IMR-90 (cell line): ENCODE results near the gene PEX10. TPM values are rescaled to one million over a fixed set of nuclear protein-coding genes. Genes with fewer than 3 reads are reported as not detected.

Source experiments
- ATAC-seq: fragments of 200-7000 bp; cut with Tn5 transposase; 2 replicates; pipeline ENCODE4 v1.9.1; 2020; ENCODE audit warnings: low read depth, mild to moderate bottlenecking, moderate library complexity
- BruUV-seq: library from RNA; stranded (reverse); fragments of 400-500 nt; replicated peaks from 2 replicates; lab custom pipeline; 2021; lab: Mats Ljungman, UMichigan
- CTCF ChIA-PET: fragments of 300-600 bp; formaldehyde crosslinking; extraction: SDS; loops from one replicate; lab custom pipeline; 2021; ENCODE audit warnings: antibody characterized with exemption; lab: Yijun Ruan, JAX
- POLR2A ChIA-PET: fragments of 300-600 bp; sonication (Branson Sonifier 250); formaldehyde crosslinking; loops from one replicate; lab custom pipeline; 2022; ENCODE audit warnings: antibody characterized with exemption; ENCODE audit not compliant: unreplicated experiment; lab: Charles Lee
- DNase-seq: peaks from one replicate; pipeline ENCODE4 v3.0.0; 2013
- H2AFZ ChIP-seq: replicated peaks from 2 replicates; pipeline ENCODE3; 2013; ENCODE audit warnings: low read length, mild to moderate bottlenecking; ENCODE audit not compliant: poor library complexity
- H2AK5ac ChIP-seq: 2 replicates; pipeline ENCODE4 v1.6.1; 2013; ENCODE audit warnings: low read depth, low read length, inconsistent platforms
- H2AK9ac ChIP-seq: replicated peaks from 2 replicates; pipeline ENCODE3; 2013; ENCODE audit warnings: mild to moderate bottlenecking, low read depth, low read length, moderate library complexity; ENCODE audit not compliant: poor library complexity
- H2BK120ac ChIP-seq: 2 replicates; pipeline ENCODE4 v1.6.1; 2013; ENCODE audit warnings: low read depth, low read length, inconsistent platforms
- H2BK15ac ChIP-seq: 3 replicates; pipeline ENCODE4 v1.6.1; 2013; ENCODE audit warnings: low read depth, low read length, inconsistent platforms
- H2BK20ac ChIP-seq: 2 replicates; pipeline ENCODE4 v1.6.1; 2013; ENCODE audit warnings: low read depth, mild to moderate bottlenecking, inconsistent platforms, low read length, moderate library complexity
- H2BK5ac ChIP-seq: 2 replicates; pipeline ENCODE4 v1.6.1; 2013; ENCODE audit warnings: mild to moderate bottlenecking, low read depth, low read length, inconsistent platforms; ENCODE audit not compliant: poor library complexity, severe bottlenecking
- H3K14ac ChIP-seq: replicated peaks from 2 replicates; pipeline ENCODE4 v1.6.1; 2013; ENCODE audit warnings: low read depth, low read length, inconsistent platforms
- H3K18ac ChIP-seq: 2 replicates; pipeline ENCODE4 v1.6.1; 2013; ENCODE audit warnings: low read depth, low read length, control low read depth
- H3K23ac ChIP-seq: 2 replicates; pipeline ENCODE4 v1.6.1; 2013; ENCODE audit warnings: low read depth, low read length, inconsistent platforms
- H3K27ac ChIP-seq: 2 replicates; pipeline ENCODE4 v1.5.1; 2013; ENCODE audit warnings: mild to moderate bottlenecking, control low read depth, low read length; ENCODE audit not compliant: insufficient read depth
- H3K27me3 ChIP-seq: 2 replicates; pipeline ENCODE4 v1.6.1; 2013; ENCODE audit warnings: low read length; ENCODE audit not compliant: control insufficient read depth, insufficient read depth
- H3K36me3 ChIP-seq: 2 replicates; pipeline ENCODE4 v1.6.1; 2013; ENCODE audit warnings: low read length, mixed read lengths; ENCODE audit not compliant: control insufficient read depth, insufficient read depth
- H3K4ac ChIP-seq: 2 replicates; pipeline ENCODE4 v1.6.1; 2013; ENCODE audit warnings: low read depth, low read length, inconsistent platforms
- H3K4me1 ChIP-seq: 2 replicates; pipeline ENCODE4 v1.6.1; 2013; ENCODE audit warnings: low read length, mixed read lengths; ENCODE audit not compliant: control insufficient read depth, insufficient read depth
- H3K4me2 ChIP-seq: 2 replicates; pipeline ENCODE4 v1.6.1; 2013; ENCODE audit warnings: low read depth, mild to moderate bottlenecking, control low read depth, low read length, moderate library complexity
- H3K4me3 ChIP-seq: 2 replicates; pipeline ENCODE4 v1.5.1; 2013; ENCODE audit warnings: low read depth, mild to moderate bottlenecking, control low read depth, low read length, moderate library complexity; ENCODE audit not compliant: insufficient read depth
- H3K56ac ChIP-seq: 2 replicates; pipeline ENCODE4 v1.6.1; 2013; ENCODE audit warnings: low read length, inconsistent platforms; ENCODE audit not compliant: insufficient read depth; ENCODE audit errors: extremely low read depth
- H3K79me1 ChIP-seq, 2 experiments: 2 replicates each; pipeline ENCODE4 v1.6.1; 2013; ENCODE audit warnings: low read length in 2 of 2, inconsistent platforms in 1 of 2, low read depth in 1 of 2
- H3K9ac ChIP-seq: 2 replicates; pipeline ENCODE4 v1.6.1; 2013; ENCODE audit warnings: low read depth, low read length, control low read depth
- H3K9me1 ChIP-seq: 2 replicates; pipeline ENCODE4 v1.6.1; 2013; ENCODE audit warnings: low read length, inconsistent platforms; ENCODE audit not compliant: insufficient read depth
- H3K9me3 ChIP-seq: 2 replicates; pipeline ENCODE4 v1.6.1; 2013; ENCODE audit warnings: low read length; ENCODE audit not compliant: control insufficient read depth, insufficient read depth
- H4K20me1 ChIP-seq: 2 replicates; pipeline ENCODE4 v1.6.1; 2013; ENCODE audit warnings: low read length, inconsistent platforms; ENCODE audit not compliant: insufficient read depth
- H4K5ac ChIP-seq: 2 replicates; pipeline ENCODE4 v1.6.1; 2013; ENCODE audit warnings: mild to moderate bottlenecking, low read depth, low read length, control low read depth
- H4K8ac ChIP-seq, 2 experiments: 2 replicates each; pipeline ENCODE4 v1.6.1; 2013; ENCODE audit warnings: low read depth in 2 of 2, low read length in 2 of 2, control low read depth in 1 of 2, inconsistent platforms in 1 of 2
- H4K91ac ChIP-seq: 2 replicates; pipeline ENCODE4 v1.6.1; 2013; ENCODE audit warnings: low read depth, low read length, inconsistent platforms; ENCODE audit not compliant: insufficient read depth
- CEBPB ChIP-seq: IDR thresholded peaks from 2 replicates; pipeline ENCODE4 v1.6.1; 2012; ENCODE audit warnings: low read depth, low read length, improper control_type of control experiment
- ELK1 ChIP-seq: fragments of 150-350 bp; IDR thresholded peaks from 2 replicates; pipeline ENCODE4 v1.6.1; 2016; ENCODE audit warnings: low read depth, mild to moderate bottlenecking, low read length, moderate library complexity, borderline replicate concordance
- MAFK ChIP-seq: IDR thresholded peaks from 2 replicates; pipeline ENCODE4 v1.6.1; 2012; ENCODE audit warnings: low read depth, low read length, improper control_type of control experiment
- MAZ ChIP-seq: IDR thresholded peaks from 2 replicates; pipeline ENCODE4 v1.6.1; 2012; ENCODE audit warnings: low read depth, mild to moderate bottlenecking, low read length, improper control_type of control experiment, moderate library complexity, borderline replicate concordance
- MXI1 ChIP-seq: IDR thresholded peaks from 2 replicates; pipeline ENCODE4 v1.6.1; 2012; ENCODE audit warnings: low read depth, mild to moderate bottlenecking, low read length, moderate library complexity, borderline replicate concordance
- POLR2A ChIP-seq: IDR thresholded peaks from 2 replicates; pipeline ENCODE4 v1.6.1; 2012; ENCODE audit warnings: mild to moderate bottlenecking, low read depth, low read length
- RAD21 ChIP-seq: IDR thresholded peaks from 2 replicates; pipeline ENCODE4 v1.6.1; 2012; ENCODE audit warnings: low read length, improper control_type of control experiment
- RCOR1 ChIP-seq: IDR thresholded peaks from 2 replicates; pipeline ENCODE4 v1.6.1; 2012; ENCODE audit warnings: mild to moderate bottlenecking, low read length, improper control_type of control experiment; ENCODE audit not compliant: insufficient replicate concordance
- RFX5 ChIP-seq: IDR thresholded peaks from 2 replicates; pipeline ENCODE4 v1.8.0; 2012; ENCODE audit warnings: low read depth, mild to moderate bottlenecking, low read length, moderate library complexity
- SMC3 ChIP-seq: fragments of 150-350 bp; IDR thresholded peaks from 2 replicates; pipeline ENCODE4 v1.6.1; 2016; ENCODE audit warnings: low read depth, mild to moderate bottlenecking, antibody characterized with exemption, low read length, moderate library complexity
- USF2 ChIP-seq: fragments of 150-350 bp; IDR thresholded peaks from 2 replicates; pipeline ENCODE4 v1.6.1; 2017; ENCODE audit warnings: mild to moderate bottlenecking, antibody characterized with exemption, low read length, low read depth
- WGBS, 2 experiments: methylation state at CpG; one replicate each; pipeline versions ENCODE4 v1.1.5 to v1.1.7; 2013; ENCODE audit warnings: missing lambda C conversion rate in 2 of 2; ENCODE audit not compliant: insufficient read length in 1 of 2; ENCODE audit errors: extremely low coverage in 2 of 2; 5-methylcytosine and 5-hydroxymethylcytosine counted together
- dilution Hi-C: fragments of 300-500 bp; cut with HindIII; formaldehyde crosslinking; loops from one replicate; pipeline ENCODE4 v1.14.3; 2018; ENCODE audit warnings: low sequenced_read_pairs; ENCODE audit not compliant: unreplicated experiment
- in situ Hi-C: fragments of 300-500 bp; cut with MboI; formaldehyde crosslinking; loops from 3 replicates; pipeline ENCODE4 v1.14.3; 2019; ENCODE audit warnings: low sequenced_read_pairs, inconsistent platforms, mixed read lengths
- intact Hi-C: fragments of 100-400 bp; cut with micrococcal nuclease; formaldehyde crosslinking; loops from 2 replicates; pipeline ENCODE4 v1.10.0; 2022
- polyA plus RNA-seq, 3 experiments: library from polyadenylated mRNA; depleted of rRNA; stranded (reverse); fragments of >200 nt; gene quantifications; 2 replicates each; pipeline ENCODE4 v1.2.3, GENCODE V29; 2012; ENCODE audit warnings: low replicate concordance in 1 of 3
- total RNA-seq: library from RNA; depleted of rRNA; stranded (reverse); fragments of >200 nt; gene quantifications from 2 replicates; pipeline ENCODE4 v1.2.3, GENCODE V29; 2012

Gene PEX10
- total and polyA plus RNA-seq, 2 of the 4 experiments (the other 2 are of a cell fraction), result 16.9 to 19.7 TPM

GRCh38 chr1:2415337-2415736 lies 3.0 kb upstream of the PEX10 start:
- in situ Hi-C loops, result loop anchor here (25.0 kb wide), 1 partner anchor 897 kb away; no protein-coding TSS in a partner anchor

More at GRCh38 chr1:2415337-2415736, 3.0 kb upstream of the PEX10 start:
- H3K27ac ChIP-seq, result no peak overlapping the region
- H3K4me1 ChIP-seq, result peaks cover 12% of the 10 kb centered on the region
- no peak for DNase-seq
- no peak for TF ChIP-seq MAFK
- TF ChIP-seq USF2, result no peak
- no peak for TF ChIP-seq POLR2A
- no peak for TF ChIP-seq RFX5
- no peak for TF ChIP-seq RCOR1
- TF ChIP-seq RAD21, result no peak
- no peak for TF ChIP-seq ELK1
- no peak for TF ChIP-seq MAZ
- no peak for TF ChIP-seq MXI1
- no peak for TF ChIP-seq CEBPB
- no peak for TF ChIP-seq SMC3
- H3K4me2 ChIP-seq, result no peak overlapping the region
- ChIA-PET CTCF (no interaction called here), POLR2A (no interaction called here)
- dilution Hi-C loops, result no loop called here
- no peak overlapping the region for H3K4me3 ChIP-seq
- no peak overlapping the region for H3K23ac ChIP-seq
- WGBS, 2 experiments, result 45% methylated on average over 4 of the region's 11 CpGs; no CpG with 5 or more reads in 1 of the 2 experiments
- no peak overlapping the region for H2AFZ ChIP-seq
- no peak overlapping the region for H3K56ac ChIP-seq
- no peak overlapping the region for H2BK5ac ChIP-seq
- H3K4ac ChIP-seq, result no peak overlapping the region
- intact Hi-C loops, result loop anchor here (10.0 kb wide), 1 partner anchor 899 kb away; no protein-coding TSS in a partner anchor
- no peak for ATAC-seq
- H2BK15ac ChIP-seq, result no peak overlapping the region
- no peak overlapping the region for H2BK120ac ChIP-seq
- peaks cover 5% of the 10 kb centered on the region; the same call in 1 of the 2 replicates for H3K27me3 ChIP-seq
- no peak overlapping the region for H2BK20ac ChIP-seq
- H3K79me1 ChIP-seq, result peaks cover 11 to 28% of the 10 kb centered on the region in 2 experiments
- H2AK9ac ChIP-seq, result no peak overlapping the region
- H3K18ac ChIP-seq, result no peak overlapping the region
- no peak overlapping the region for H3K14ac ChIP-seq
- H3K9ac ChIP-seq, result no peak overlapping the region
- no peaks in the 10 kb centered on the region for H3K9me3 ChIP-seq
- no peak overlapping the region for H4K5ac ChIP-seq
- H4K8ac ChIP-seq, result no peak overlapping the region
- H4K91ac ChIP-seq, result no peak overlapping the region
- no TSS peak for BruUV-seq
- H3K36me3 ChIP-seq, result no peaks in the 10 kb centered on the region
- H4K20me1 ChIP-seq, result no peaks in the 10 kb centered on the region
- H2AK5ac ChIP-seq, result no peak overlapping the region
- H3K9me1 ChIP-seq, result no peaks in the 10 kb centered on the region
